GM12892 (cell line): ENCODE data around the gene SERPINA12.

ENCODE experiments used
- POLR2A ChIP-seq: IDR thresholded peaks from 2 replicates; pipeline ENCODE4 v1.6.1; 2011; ENCODE audit warnings: low read depth, low read length, control low read depth
- TAF1 ChIP-seq: IDR thresholded peaks from 2 replicates; pipeline ENCODE4 v1.6.1; 2011; ENCODE audit warnings: low read depth, mild to moderate bottlenecking, control low read depth, low read length, borderline replicate concordance

GRCh38 chr14:94498215-94498614 lies 11.1 kb downstream of the SERPINA12 start:
- no peak for TF ChIP-seq POLR2A
- no peak for TF ChIP-seq TAF1
